ENCODE measurements around the gene TOE1.
A peak's percentile ranks its signal among the peaks of the same experiment; 100 is the strongest.

TOE1 gene

GRCh38 chr1:45326627-45327623 is 13.0 kb upstream of the TOE1 start, which contains the start of gene HPDL:
Gene HPDL (plus strand): TSS chr1:45326895. CDS start chr1:45327149, 254 bp downstream.
- DNase-seq, result peak; percentile 71 to 73

- no peak for DNase-seq
Measured at GRCh38 chr1:45327644-45328515, 12.1 kb upstream of the TOE1 start.

- no peak for DNase-seq
Measured at GRCh38 chr1:45328680-45329079, 11.3 kb upstream of the TOE1 start.

GRCh38 chr1:45329445-45329844 is 10.5 kb upstream of the TOE1 start:
- no peak for DNase-seq

- DNase-seq, result no peak
Measured at GRCh38 chr1:45331436-45332345, 8.3 kb upstream of the TOE1 start.

GRCh38 chr1:45332346-45332720 is 7.6 kb upstream of the TOE1 start:
- DNase-seq, result no peak

GRCh38 chr1:45334308-45335245 is 5.4 kb upstream of the TOE1 start:
- DNase-seq, result no peak

- DNase-seq, result no peak
Measured at GRCh38 chr1:45335855-45336324, 4.1 kb upstream of the TOE1 start.

- DNase-seq, result no peak
Measured at GRCh38 chr1:45337630-45338325, 2.2 kb upstream of the TOE1 start.

GRCh38 chr1:45340816-45341466 is 971 bp downstream of the TOE1 start:
- DNase-seq, result no peak

- no peak for DNase-seq
Measured at GRCh38 chr1:45344499-45344898, 4.5 kb downstream of the TOE1 start.

- no peak for DNase-seq
Measured at GRCh38 chr1:45345014-45345413, 5.0 kb downstream of the TOE1 start.

- no peak for DNase-seq
Measured at GRCh38 chr1:45346473-45346872, 6.5 kb downstream of the TOE1 start.

- no peak for DNase-seq
Measured at GRCh38 chr1:45348020-45348419, 8.1 kb downstream of the TOE1 start.

GRCh38 chr1:45348609-45348965 is 8.6 kb downstream of the TOE1 start:
- DNase-seq, result no peak

GRCh38 chr1:45348966-45349677 is 9.2 kb downstream of the TOE1 start:
- no peak for DNase-seq

- no peak for DNase-seq
Measured at GRCh38 chr1:45351508-45351907, 11.5 kb downstream of the TOE1 start.

GRCh38 chr1:45353685-45354084 is 13.7 kb downstream of the TOE1 start:
- DNase-seq, result no peak

- DNase-seq, result no peak
Measured at GRCh38 chr1:45354838-45355237, 14.9 kb downstream of the TOE1 start.
